ENCODE results near the gene PDE10A. TPM values are rescaled to one million over a fixed set of nuclear protein-coding genes. Genes with fewer than 3 reads are reported as not detected.

Gene PDE10A
- total RNA-seq, 6 donors from 2014 or later: 0.89 to 4.9 (median 1.4) TPM

- H3K27me3 ChIP-seq: no peaks in the 10 kb centered on the region
- DNase-seq: no peak
- TF ChIP-seq POLR2A (IDR thresholded peaks at IDR 0.05) (no peak), POLR2AphosphoS5 (IDR thresholded peaks at IDR 0.05) (no peak), EP300 (IDR thresholded peaks at IDR 0.05) (no peak), CTCF (IDR thresholded peaks at IDR 0.05) (no peak)
- no peaks in the 10 kb centered on the region for H3K9me3 ChIP-seq
- no peak overlapping the region for H3K4me3 ChIP-seq
- no peaks in the 10 kb centered on the region for H3K36me3 ChIP-seq
- H3K4me1 ChIP-seq: no peaks in the 10 kb centered on the region
- ATAC-seq (ENCODE audit: low FRiP score in 2 of 2): no peak
- H3K27ac ChIP-seq: no peak overlapping the region
- WGBS, 2 donors: 54 to 57% methylated on average over 6 of the region's 6 CpGs
Measured at GRCh38 chr6:165636402-165637048, 26.5 kb downstream of the PDE10A start.

- Histone ChIP-seq H3K4me1 (no peaks in the 10 kb centered on the region), H3K9me3 (no peaks in the 10 kb centered on the region), H3K27ac (no peak overlapping the region), H3K36me3 (no peaks in the 10 kb centered on the region), H3K27me3 (no peaks in the 10 kb centered on the region), H3K4me3 (no peak overlapping the region)
- no peak for DNase-seq
- no peak for TF ChIP-seq POLR2AphosphoS5 (IDR thresholded peaks at IDR 0.05)
- no peak for TF ChIP-seq EP300 (IDR thresholded peaks at IDR 0.05)
- TF ChIP-seq CTCF (IDR thresholded peaks at IDR 0.05): no peak
- TF ChIP-seq POLR2A (IDR thresholded peaks at IDR 0.05): no peak
- no peak for ATAC-seq (ENCODE audit: low FRiP score in 2 of 2)
Measured at GRCh38 chr6:165635965-165636364, 27.1 kb downstream of the PDE10A start.

GRCh38 chr6:165634101-165634880 is 28.8 kb downstream of the PDE10A start:
- DNase-seq: no peak
- Histone ChIP-seq H3K36me3 (no peaks in the 10 kb centered on the region), H3K4me3 (no peak overlapping the region), H3K27me3 (no peaks in the 10 kb centered on the region), H3K9me3 (no peaks in the 10 kb centered on the region), H3K4me1 (no peaks in the 10 kb centered on the region), H3K27ac (no peak overlapping the region)
- TF ChIP-seq EP300 (IDR thresholded peaks at IDR 0.05) (no peak), POLR2A (IDR thresholded peaks at IDR 0.05) (no peak), POLR2AphosphoS5 (IDR thresholded peaks at IDR 0.05) (no peak), CTCF (IDR thresholded peaks at IDR 0.05) (no peak)
- 63 to 65% methylated on average over 16 of the region's 16 CpGs for WGBS, 2 donors
- no peak for ATAC-seq (ENCODE audit: low FRiP score in 2 of 2)

- 21 to 41% methylated on average over 2 of the region's 2 CpGs for WGBS, 2 donors
- Histone ChIP-seq H3K4me1 (no peaks in the 10 kb centered on the region), H3K36me3 (no peaks in the 10 kb centered on the region), H3K4me3 (no peak overlapping the region), H3K27ac (no peak overlapping the region), H3K27me3 (no peaks in the 10 kb centered on the region), H3K9me3 (no peaks in the 10 kb centered on the region)
- DNase-seq (no peak), ATAC-seq (ENCODE audit: low FRiP score in 2 of 2) (no peak)
- no peak for TF ChIP-seq EP300 (IDR thresholded peaks at IDR 0.05)
- TF ChIP-seq POLR2AphosphoS5 (IDR thresholded peaks at IDR 0.05): no peak
- TF ChIP-seq CTCF (IDR thresholded peaks at IDR 0.05): no peak
- no peak for TF ChIP-seq POLR2A (IDR thresholded peaks at IDR 0.05)
Measured at GRCh38 chr6:165632194-165632593, 30.8 kb downstream of the PDE10A start.
